ENCODE data around the gene IFNL2.

The IFNL2 gene

GRCh38 chr19:39296906-39297305, 28.7 kb downstream of the IFNL2 start:
- TF ChIP-seq GATA1 (IDR thresholded peaks at IDR 0.05; ENCODE audit: low read depth, low read length) (no peak), POLR2A (IDR thresholded peaks at IDR 0.05; ENCODE audit: low read length) (no peak)
- no peak for DNase-seq

DNA sequence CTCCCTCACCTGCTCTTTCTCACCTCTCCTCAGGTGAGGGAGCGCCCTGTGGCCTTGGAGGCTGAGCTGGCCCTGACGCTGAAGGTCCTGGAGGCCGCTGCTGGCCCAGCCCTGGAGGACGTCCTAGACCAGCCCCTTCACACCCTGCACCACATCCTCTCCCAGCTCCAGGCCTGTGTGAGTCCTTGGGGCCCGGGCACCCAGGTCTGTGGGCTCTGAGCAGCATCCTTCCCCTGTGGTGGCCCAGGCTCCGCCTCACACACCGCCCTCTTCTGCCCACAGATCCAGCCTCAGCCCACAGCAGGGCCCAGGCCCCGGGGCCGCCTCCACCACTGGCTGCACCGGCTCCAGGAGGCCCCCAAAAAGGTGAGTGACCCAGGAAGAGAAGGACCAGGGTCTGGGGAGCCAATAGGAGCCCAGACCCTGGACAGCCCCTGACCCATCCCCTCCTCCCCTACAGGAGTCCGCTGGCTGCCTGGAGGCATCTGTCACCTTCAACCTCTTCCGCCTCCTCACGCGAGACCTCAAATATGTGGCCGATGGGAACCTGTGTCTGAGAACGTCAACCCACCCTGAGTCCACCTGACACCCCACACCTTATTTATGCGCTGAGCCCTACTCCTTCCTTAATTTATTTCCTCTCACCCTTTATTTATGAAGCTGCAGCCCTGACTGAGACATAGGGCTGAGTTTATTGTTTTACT, 29.9 kb downstream of the IFNL2 start:
- TF ChIP-seq GATA1 (IDR thresholded peaks at IDR 0.05; ENCODE audit: low read depth, low read length), result no peak
- no peak for TF ChIP-seq POLR2A (IDR thresholded peaks at IDR 0.05; ENCODE audit: low read length)
- no peak for DNase-seq

DNA sequence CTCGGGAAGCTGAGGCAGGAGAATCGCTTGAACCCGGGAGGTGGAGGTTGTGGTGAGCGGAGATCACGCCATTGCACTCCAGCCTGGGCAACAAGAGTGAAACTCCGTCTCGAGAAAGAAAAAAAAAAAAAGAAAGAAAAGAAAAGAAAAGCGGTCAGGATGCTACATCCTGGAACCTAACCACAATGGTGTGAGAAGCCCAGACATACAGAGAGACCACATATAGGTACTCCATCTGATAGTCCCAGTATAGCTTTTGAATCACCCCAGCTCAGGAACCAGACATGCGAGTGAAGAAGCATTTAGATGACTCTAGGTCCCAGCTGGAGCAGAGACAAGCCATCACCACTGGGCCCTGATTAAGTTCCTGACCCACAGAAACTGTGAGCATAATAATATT, 31.2 kb downstream of the IFNL2 start:
- no peak for DNase-seq
- TF ChIP-seq GATA1 (IDR thresholded peaks at IDR 0.05; ENCODE audit: low read depth, low read length), result no peak
- no peak for TF ChIP-seq POLR2A (IDR thresholded peaks at IDR 0.05; ENCODE audit: low read length)

- no peak for DNase-seq
- TF ChIP-seq GATA1 (IDR thresholded peaks at IDR 0.05; ENCODE audit: low read depth, low read length) (no peak), POLR2A (IDR thresholded peaks at IDR 0.05; ENCODE audit: low read length) (no peak)
Observed at GRCh38 chr19:39299832-39300231, 31.6 kb downstream of the IFNL2 start.

DNA sequence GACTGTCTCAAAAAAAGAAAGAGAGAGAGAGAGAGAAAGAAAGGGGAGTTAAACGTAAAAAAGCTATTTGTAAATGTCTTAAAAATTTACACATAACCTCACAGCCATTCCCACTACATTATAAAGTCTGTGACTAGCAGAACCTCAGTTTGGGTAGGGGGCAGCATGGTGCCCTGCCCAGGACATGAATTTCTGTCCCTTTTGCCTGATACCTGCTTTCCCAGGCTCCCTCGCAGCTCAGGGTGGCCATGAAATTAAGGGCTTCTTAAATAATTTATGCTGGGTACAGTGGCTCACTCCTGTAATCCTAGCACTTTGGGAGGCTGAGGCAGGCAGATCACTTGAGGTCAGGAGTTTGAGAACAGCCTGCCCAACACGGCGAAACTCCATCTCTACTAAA, 32.8 kb downstream of the IFNL2 start:
- no peak for DNase-seq
- TF ChIP-seq POLR2A (IDR thresholded peaks at IDR 0.05; ENCODE audit: low read length) (no peak), GATA1 (IDR thresholded peaks at IDR 0.05; ENCODE audit: low read depth, low read length) (no peak)

DNA sequence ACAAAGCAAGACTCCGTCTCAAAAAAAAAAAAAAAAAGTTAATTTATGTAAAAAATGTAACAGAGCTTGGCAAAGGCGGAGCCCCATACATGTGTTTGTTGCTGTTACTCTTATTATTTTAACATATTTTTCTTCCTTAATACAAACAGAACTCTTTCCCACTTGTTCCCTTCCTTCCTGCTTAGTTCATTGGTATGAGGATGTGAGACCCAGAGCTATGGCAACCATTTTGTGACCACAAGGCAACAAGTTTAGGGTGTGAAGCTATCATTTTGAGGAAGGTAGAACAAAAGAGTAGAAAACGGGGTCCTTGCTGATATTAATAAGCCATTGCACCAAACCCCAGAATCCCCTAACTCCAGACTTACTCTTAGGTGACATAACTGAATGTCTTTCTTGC, 33.4 kb downstream of the IFNL2 start:
- TF ChIP-seq POLR2A (IDR thresholded peaks at IDR 0.05; ENCODE audit: low read length), result no peak
- no peak for TF ChIP-seq GATA1 (IDR thresholded peaks at IDR 0.05; ENCODE audit: low read depth, low read length)

GRCh38 chr19:39303373-39304184, 35.4 kb downstream of the IFNL2 start:
- DNase-seq, result no peak
- TF ChIP-seq POLR2A (IDR thresholded peaks at IDR 0.05; ENCODE audit: low read length) (no peak), GATA1 (IDR thresholded peaks at IDR 0.05; ENCODE audit: low read depth, low read length) (no peak)

More for the DNA sequence above, 33.4 kb downstream of the IFNL2 start:
- no peak for DNase-seq

DNA sequence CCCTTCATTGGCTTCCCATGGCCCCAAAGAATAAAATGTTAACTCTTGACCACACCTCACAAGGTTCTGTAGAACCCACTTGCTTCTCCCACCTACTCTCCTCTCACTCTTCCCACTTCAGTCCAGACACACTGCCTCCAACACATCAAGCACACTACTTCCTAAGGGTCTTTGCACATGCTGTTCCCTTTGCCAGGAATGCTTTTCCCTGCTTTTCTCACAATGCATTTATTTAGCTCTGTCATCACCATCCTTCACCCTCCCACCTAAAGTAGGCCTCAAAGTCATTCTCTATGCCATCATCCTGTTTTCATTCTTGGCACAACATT, 36.0 kb downstream of the IFNL2 start:
- TF ChIP-seq POLR2A (IDR thresholded peaks at IDR 0.05; ENCODE audit: low read length), result no peak
- TF ChIP-seq GATA1 (IDR thresholded peaks at IDR 0.05; ENCODE audit: low read depth, low read length), result no peak
- DNase-seq, result no peak

DNA sequence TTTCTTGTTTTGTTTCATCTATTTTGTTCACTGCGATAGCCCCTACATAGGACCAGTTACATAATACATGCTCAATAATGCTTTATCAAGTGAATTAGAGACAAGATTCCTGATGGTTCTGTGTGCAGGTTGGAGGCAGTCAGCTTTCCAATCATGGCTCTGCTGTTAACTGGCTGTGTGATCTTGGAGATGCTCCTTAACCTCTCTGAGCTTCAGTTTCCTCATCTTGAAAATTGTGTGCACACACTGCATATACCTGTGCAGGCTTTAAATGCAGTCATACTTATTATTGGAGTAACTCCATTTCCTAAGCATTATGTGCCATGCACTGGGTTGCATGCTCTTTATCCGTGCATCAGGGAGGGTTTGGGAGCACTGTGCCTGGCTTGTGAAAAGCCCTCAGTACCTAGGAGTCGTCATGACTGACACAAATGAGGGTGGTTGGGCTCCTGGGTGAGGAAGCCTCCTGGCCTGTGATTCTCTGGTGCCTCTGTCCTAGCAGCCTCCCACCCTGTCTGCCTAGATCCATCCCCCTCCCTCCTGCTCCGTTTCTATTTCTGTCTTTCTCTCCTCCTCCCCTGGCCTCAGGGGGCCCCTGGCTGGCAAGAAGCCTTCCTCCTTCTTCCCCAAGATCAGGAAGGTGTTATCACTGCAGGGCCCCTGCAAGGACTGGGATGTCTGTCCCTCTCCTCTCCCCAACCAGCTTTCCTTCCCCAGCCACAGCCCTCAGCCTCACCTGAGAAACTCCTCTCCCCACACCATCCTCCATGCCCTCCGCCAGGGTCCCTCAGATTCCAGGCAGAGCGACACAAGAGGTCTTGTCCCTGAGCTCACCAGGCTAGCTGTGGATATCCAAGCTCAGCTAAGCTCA, 36.7 kb downstream of the IFNL2 start:
- TF ChIP-seq POLR2A (IDR thresholded peaks at IDR 0.05; ENCODE audit: low read length), result no peak
- no peak for TF ChIP-seq GATA1 (IDR thresholded peaks at IDR 0.05; ENCODE audit: low read depth, low read length)
- DNase-seq, result no peak

DNA sequence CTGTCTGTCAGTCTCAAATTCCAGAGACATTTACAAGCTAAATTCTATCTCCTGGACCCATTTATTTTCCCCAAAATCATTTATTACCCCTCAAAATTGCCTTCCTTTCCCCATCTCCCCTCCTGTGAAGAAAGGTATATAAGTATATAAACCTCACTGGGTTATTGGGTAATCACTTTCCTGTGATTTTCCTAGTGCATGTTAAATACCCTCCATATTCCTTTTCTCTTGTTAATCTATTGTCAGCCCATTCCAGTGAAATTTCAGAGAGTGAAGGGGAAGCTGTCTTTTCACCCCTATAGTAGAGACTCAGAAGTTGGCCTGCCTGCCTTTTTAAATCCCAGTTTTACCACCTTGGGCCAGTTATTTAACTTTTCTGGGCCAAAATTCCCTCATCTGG, 37.9 kb downstream of the IFNL2 start:
- TF ChIP-seq GATA1 (IDR thresholded peaks at IDR 0.05; ENCODE audit: low read depth, low read length) (no peak), POLR2A (IDR thresholded peaks at IDR 0.05; ENCODE audit: low read length) (no peak)
- DNase-seq, result no peak

GRCh38 chr19:39307046-39307821, 39.0 kb downstream of the IFNL2 start:
- no peak for TF ChIP-seq GATA1 (IDR thresholded peaks at IDR 0.05; ENCODE audit: low read depth, low read length)
- no peak for TF ChIP-seq POLR2A (IDR thresholded peaks at IDR 0.05; ENCODE audit: low read length)
- peak; percentile 72 to 79 for DNase-seq

- peak in 1 of 2 experiments; percentile 33 for DNase-seq
- no peak for TF ChIP-seq POLR2A (IDR thresholded peaks at IDR 0.05; ENCODE audit: low read length)
- no peak for TF ChIP-seq GATA1 (IDR thresholded peaks at IDR 0.05; ENCODE audit: low read depth, low read length)
Observed at GRCh38 chr19:39307822-39308530, 39.8 kb downstream of the IFNL2 start.
